Measurements from ENCODE around the gene SLC1A1. TPM values are rescaled to one million over a fixed set of nuclear protein-coding genes. Genes with fewer than 3 reads are reported as not detected.

SLC1A1 gene
- 18.4 TPM in 2 replicates for total RNA-seq

GRCh38 chr9:4489919-4490704 is at the start of gene SLC1A1:
SLC1A1 (plus strand) TSS chr9:4490468; CDS start chr9:4490680, 212 bp downstream.

Other genes with a start within 250 kb of the SLC1A1 start
- 77.9 and 109 TPM in 2 replicates for gene GLIS3, start 190.4 kb upstream of the SLC1A1 start, total RNA-seq
- 5.9 and 8.8 TPM in 2 replicates for gene PLPP6, start 171.8 kb downstream of the SLC1A1 start, total RNA-seq
- gene SPATA6L, start 176.0 kb downstream of the SLC1A1 start, total RNA-seq: 1.8 TPM in 2 replicates
- 31.0 and 34.0 TPM in 2 replicates for gene CDC37L1, start 189.1 kb downstream of the SLC1A1 start, total RNA-seq